ENCODE measurements around the gene CLEC2D.

CLEC2D gene, protein sequence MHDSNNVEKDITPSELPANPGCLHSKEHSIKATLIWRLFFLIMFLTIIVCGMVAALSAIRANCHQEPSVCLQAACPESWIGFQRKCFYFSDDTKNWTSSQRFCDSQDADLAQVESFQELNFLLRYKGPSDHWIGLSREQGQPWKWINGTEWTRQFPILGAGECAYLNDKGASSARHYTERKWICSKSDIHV

GRCh38 chr12:9669534-9669933 is at the start of gene CLEC2D:
CLEC2D (plus strand) TSS chr12:9669713; CDS start chr12:9669735, 22 bp downstream.
- peak; percentile 56 for DNase-seq
- ATAC-seq: peak; percentile 58

DNA sequence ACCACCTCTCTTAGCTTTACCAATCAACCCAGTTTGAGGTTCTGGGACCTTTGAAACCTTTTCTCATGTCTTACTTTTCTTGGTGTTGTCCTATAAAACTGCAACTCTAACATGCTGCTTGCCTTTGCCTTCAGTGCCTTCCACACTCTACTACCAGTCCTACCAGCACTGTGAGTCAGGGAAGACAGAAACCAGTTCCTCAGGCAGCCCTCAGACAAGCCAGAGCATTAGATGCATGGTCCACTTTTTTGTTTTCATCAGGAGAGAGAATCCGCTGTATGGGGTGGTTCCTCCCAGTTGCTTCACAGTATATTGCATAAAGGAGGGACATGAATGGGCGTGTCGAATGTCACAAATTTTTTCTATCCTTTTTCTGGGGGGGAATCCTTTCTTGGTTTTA is 44.5 kb upstream of the CLEC2D start:
- ATAC-seq (no peak), DNase-seq (no peak)

DNA sequence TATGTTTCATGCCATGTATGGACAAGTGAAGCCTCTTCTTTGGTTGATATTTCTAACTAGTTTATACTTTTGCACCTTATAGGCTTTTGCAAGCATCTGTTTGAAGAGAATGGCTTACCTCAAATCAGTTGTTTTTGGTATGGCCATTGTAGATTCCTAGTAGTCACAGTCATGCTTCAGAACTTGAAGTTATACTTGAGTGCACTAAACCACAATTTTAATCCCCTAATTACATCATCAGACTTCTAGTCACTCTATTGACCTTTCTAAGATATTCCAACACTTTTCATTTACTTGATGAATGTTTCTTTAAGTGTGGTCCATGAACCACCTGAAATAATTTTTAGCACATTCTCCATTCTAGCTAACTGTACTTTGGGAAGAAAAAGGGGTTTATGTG is 43.2 kb upstream of the CLEC2D start:
- DNase-seq (no peak), ATAC-seq (peak; percentile 36)

DNA sequence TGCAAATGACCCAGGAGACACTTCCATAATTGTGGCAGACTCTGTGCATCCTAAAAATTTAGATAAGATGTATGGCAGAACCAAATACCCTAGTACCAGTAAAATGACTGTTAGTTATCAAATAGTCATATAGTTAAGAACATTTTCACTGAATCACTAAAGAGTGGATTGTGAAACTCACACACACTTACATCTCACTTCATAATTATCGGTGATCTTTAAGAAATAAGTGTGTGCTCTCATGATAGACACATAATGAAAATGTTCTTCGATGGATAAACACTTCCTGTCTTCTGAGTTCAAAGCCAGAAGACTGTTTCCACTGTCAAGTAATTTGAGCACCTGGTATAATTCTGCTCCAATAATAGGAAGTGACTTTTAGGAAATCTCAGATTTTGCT is 42.7 kb upstream of the CLEC2D start:
- ATAC-seq (no peak), DNase-seq (no peak)

- no peak for DNase-seq
- no peak for ATAC-seq
Measured at GRCh38 chr12:9632766-9633165, 36.7 kb upstream of the CLEC2D start.

- ATAC-seq: peak; percentile 84
- DNase-seq: peak; percentile 84
Measured at GRCh38 chr12:9634177-9634803, 35.2 kb upstream of the CLEC2D start.

- DNase-seq (no peak), ATAC-seq (no peak)
Measured at GRCh38 chr12:9634969-9635754, 34.4 kb upstream of the CLEC2D start.

DNA sequence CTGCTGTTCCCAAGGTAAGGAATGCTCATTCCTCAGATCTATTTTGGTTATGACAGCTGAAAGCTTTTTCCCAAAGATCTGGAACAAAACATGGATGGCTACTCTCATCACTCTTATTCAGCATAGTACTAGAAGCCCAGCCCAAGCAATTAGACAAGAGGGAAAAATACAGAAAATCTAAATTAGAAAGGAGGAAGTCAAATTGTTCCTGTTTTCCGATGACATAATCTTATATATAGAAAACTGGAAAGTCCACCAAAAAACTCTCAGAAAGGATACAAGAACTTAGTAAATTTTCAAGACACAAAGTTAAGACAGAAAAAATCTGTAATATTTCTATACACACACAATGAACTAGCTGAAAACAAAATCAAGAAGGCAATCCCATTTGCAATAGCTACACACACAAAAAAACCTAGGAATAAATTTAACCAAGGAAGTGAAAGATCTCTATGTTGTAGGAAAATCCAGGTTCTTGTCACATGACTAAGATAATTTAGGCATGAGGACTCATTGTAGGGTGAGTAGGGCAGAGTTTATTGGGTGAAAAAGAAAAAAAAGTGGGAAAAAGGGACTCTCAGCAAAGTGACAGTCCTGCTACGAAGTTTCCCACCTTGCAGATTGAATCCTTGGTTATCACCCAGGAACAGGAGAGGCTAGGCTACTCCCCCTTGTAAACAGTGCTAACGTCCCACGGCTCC is 33.2 kb upstream of the CLEC2D start:
- DNase-seq (no peak), ATAC-seq (no peak)

DNA sequence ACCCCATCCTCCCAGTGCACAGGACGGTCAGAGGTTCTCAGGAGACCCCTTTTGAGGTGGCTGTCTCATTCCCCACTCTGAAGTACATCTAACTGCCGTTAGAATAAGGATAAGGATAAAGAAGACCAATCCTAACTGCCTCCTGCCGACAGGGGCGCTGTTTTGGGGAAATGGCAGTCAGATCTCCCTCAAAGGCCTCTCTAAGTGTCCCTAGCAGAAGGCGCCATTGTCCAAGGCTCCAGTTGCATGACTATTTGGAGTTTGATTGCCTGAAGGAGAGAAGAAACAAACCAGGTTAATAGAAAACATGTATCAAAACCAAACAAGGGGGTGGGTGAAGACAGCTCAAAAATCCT is 32.7 kb upstream of the CLEC2D start:
- ATAC-seq (no peak), DNase-seq (no peak)

- DNase-seq (no peak), ATAC-seq (no peak)
Measured at GRCh38 chr12:9640024-9640423, 29.5 kb upstream of the CLEC2D start.

- no peak for ATAC-seq
Measured at GRCh38 chr12:9642606-9643265, 26.8 kb upstream of the CLEC2D start.

GRCh38 chr12:9643266-9643660 is 26.2 kb upstream of the CLEC2D start:
- DNase-seq (no peak), ATAC-seq (no peak)

More at GRCh38 chr12:9642606-9643265, 26.8 kb upstream of the CLEC2D start:
- DNase-seq: no peak

GRCh38 chr12:9644985-9645551 is 24.4 kb upstream of the CLEC2D start:
- DNase-seq: peak; percentile 51
- peak; percentile 30 for ATAC-seq

DNA sequence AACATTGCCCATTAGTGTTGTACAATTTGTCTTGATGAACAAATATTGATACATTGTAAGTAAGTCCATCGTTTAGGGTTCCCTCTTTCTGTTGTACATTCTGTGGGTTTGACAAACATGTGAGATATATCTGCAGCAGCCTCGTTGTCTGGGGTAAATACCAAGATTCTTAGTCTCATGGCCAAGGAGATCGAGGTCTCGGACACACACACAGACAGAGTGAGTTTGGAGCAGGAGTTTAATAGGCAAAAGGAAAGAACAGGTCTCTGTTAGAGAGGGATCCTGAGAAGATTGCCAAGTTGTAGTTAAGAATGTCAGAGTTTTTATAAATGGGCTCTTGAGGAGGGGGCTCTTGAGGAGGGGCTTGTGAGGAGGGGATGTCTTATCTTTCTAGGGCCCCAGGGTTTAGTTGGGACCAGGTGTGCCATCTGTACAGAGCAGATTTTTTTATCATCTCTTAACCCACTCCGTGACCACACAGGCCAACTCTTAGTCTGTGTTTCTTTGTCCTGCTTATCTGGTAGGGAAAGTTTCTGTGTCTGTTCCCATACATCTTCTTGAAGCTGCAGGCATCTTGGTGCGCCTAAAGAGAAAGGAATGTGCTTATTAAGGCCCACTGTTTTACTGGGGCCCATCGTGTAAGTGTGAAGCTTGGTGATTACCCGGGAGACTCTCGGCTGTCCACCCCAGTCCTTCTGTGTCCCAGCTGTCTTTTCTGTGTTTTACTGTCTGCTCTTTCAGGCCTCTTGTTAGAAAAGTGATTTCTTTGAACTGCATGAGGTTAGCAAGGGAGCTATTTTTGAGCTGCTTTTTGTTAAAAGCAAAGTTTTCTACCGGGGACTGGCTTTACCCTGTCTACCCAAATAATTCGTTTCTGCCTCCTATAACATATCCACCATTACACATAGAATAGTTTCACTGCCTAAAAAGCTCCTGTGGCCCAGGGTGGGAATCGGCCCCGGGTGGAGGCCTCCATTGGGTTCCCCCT is 22.4 kb upstream of the CLEC2D start:
- peak; percentile 2 for ATAC-seq
- DNase-seq: no peak

DNA sequence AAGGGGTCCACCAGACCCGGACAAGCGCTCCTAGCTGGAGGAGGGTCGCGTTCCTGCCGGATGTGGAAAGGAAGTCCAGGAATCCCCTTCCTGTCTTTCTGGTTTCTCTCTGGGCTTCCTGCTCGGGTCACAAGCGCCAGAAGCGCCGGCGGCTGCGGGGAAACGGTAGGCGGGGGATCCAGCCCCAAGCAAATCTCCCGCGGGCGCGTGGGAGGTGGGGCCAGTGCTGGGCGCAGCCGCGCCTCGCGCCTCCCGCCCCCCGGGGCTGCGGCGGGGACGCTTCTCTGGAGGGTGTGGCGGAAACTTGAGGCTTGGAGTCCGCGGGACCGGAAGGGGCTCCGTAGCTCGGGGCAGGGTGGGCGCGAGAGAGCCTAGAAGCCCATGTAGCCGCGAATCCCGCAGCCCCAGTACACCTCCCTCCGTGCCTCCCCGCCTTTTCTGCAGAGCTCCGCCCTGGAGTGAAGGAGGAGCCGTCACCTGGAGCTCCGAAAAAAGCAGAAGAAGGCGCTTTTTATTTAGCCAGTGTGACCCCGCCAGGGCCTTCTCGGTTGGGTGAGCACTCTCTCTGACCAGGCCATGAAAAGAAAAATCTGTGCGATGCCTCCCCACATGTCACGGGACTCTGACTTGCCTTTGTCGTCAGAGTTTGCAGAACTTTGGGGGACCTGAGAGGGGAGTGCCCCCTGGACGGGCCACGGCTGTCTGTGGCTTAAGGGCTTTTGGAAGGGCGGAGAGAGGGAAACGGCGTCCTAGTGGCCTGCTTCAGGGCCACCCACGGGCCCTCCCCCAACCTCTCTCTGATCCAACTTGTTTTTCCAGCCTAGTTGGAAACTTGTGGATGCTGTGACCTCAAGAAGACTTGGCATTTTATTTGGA is 21.4 kb upstream of the CLEC2D start:
- DNase-seq (peak; percentile 97), ATAC-seq (peak; percentile 72)

DNA sequence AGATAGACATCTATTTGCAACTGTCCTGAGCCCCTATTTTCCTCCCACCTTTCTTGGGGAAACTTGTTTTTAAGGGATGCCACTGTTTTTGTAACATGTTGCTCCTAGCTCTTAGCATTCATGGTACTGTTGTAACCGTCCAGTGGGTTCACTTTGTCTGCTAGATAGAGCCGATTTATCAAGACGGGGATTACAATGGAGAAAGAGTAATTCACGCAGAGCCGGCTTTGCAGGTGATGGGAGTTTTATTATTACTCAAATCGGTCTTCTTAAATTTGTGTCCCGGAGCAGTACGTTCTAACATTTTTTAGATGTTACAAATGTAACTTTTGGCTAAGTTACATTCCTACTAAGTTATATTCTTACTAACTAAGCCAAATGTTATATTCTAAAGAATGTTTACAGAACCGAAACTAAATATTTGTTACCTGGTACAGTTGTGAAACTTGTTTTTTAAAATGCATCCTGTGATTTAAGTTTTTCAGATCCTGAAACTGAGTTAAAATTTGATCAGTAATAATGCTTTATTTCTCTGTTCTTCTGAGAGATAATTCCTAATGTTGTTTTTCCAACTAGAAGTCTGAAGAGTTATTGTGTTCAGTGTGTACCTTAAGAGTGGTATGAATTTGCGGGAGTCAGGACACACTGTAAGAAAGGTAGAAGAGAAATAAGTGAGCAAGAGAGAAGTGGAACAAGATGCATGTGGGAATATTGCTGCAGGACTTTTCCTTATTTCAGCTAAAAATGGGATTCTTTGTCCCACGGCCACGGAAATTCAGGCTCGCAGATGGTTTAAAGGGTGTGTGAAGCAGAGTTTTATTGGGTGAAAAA is 20.6 kb upstream of the CLEC2D start:
- ATAC-seq: no peak

GRCh38 chr12:9649532-9649940 is 20.0 kb upstream of the CLEC2D start:
- DNase-seq (peak; percentile 55), ATAC-seq (no peak)

More for the DNA sequence above, 20.6 kb upstream of the CLEC2D start:
- DNase-seq: no peak

DNA sequence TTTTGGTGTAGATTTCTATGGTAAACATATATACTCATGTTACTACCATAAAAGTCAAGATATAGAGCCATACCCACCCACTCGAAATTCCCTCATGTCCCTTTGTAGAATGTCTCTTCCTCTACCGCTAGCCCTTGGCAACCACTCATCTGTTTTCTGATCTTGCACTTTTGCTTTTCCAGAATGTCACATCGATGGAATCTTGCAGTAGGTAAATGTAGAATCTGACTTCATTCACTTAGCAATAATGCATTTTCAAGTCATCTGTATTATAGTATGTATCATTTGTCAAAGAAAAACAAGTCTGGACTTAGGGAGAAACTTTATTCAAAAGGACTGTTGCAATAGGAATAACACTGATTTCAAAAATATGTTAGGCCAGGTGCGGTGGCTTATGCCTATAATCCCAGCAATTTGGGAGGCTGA is 19.3 kb upstream of the CLEC2D start:
- ATAC-seq (no peak), DNase-seq (no peak)

Measured in stimulated activated naive CD8-positive, alpha-beta T cell treated with anti-CD3 and anti-CD28 coated beads, Interleukin-15, Interleukin-2, amounts not matched to agents 100 U/mL and 50 U/mL, for 24 hours (primary cell).